Stimulated activated CD8-positive, alpha-beta memory T cell treated with anti-CD3 and anti-CD28 coated beads, Interleukin-7, amount 100 ng/mL, for 24 hours (primary cell): ENCODE results near the gene LRRC7.

Experiments
- DNase-seq: peaks from one replicate; pipeline ENCODE4 v3.0.0-alpha.2; 2020; ENCODE audit warnings: low read depth

LRRC7 gene

DNA sequence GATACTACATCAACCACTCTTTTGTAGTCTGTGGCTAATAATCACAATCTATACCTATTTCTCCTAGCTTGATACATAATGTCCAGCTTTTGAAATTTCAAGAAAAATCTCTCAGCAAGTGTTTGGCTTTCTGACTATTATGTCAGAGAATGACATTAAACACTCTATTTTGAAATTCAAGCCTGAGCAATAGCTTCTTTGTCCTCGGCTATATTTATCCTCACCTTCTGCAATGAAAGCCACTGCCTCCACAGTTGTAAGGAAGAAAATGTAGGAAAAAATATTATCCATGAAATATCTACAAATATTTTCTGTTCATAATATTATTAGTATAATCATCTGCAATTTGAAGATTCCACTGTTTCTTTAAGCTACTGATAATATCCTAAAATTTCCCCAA lies 22.1 kb downstream of the LRRC7 start:
- DNase-seq = no peak

GRCh38 chr1:69592341-69592740 lies 24.6 kb downstream of the LRRC7 start:
- DNase-seq = no peak

- DNase-seq = no peak
Observed at GRCh38 chr1:69595486-69595885, 27.8 kb downstream of the LRRC7 start.

DNA sequence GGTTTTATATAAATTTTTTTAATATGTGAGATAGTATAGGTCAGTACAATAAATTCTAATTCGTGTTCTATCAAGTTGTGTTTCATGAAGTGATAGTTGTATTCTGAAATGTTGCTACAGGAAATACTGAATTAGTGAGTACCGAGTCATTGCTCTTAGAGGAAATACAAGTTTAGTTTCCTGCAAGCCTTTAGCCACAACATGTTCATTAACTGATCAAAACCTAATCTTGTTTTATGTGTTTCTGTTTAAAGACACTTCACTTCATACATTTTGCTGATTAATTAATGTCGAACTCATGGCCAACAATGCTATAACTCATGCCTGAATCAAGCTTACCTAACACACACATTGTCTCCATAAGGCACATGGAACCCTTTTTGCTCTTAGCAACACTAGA lies 43.6 kb downstream of the LRRC7 start:
- DNase-seq = no peak

DNA sequence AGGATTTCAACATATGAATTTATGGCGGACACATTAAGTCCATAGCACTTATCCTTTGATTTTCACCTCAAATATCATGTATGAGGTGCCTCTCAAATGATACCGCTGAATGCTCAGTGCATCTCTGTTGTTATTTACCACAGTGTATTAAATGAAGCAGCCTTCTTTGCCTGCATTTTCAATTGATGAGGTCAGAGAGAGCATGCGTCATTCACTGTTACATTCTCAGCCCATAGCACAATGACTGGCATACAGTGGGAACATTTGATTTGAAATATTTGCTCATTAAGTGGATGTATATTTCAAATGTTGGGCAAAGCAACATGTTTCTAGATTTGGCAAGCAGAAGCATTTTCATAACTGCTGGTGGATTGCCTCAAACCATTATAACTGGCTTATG lies 45.7 kb downstream of the LRRC7 start:
- DNase-seq = no peak

DNA sequence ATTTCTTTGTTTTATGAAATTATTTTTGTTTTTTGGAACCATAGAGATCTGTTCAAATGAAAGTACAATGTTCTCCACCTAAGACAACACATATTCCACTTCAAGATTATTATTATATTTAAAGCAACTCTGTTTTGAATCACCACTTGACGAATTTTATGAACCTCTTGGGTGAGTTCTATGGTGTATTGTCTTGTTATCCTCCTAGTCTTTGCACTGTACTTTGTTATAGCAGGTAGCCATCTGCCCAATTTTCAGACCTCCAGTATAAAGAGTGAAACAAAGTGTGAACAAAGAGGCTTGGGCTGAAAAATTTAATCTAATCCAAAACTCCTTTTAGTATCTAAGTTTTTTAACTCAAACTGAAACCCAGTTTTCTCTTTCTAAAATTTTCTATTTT lies 71.0 kb downstream of the LRRC7 start:
- DNase-seq = no peak

DNA sequence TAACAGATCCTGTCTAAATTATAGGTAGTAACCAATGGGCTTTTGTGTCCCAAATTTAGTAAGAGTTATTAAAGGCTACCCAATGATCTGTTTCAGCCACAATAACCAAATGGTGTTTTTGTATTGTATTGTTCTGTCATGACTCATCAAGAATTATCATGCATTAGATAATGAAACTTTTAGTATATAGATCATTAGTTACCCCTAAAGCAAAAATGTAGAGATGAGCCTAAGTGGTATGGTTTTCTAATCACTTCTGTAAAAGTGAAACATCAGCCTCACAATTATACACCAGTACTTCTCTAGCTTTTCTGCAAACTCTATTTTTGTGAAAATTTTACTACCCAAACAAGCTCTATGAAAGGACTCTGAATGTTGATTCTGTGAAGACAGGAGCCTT lies 71.4 kb downstream of the LRRC7 start:
- no peak for DNase-seq

DNA sequence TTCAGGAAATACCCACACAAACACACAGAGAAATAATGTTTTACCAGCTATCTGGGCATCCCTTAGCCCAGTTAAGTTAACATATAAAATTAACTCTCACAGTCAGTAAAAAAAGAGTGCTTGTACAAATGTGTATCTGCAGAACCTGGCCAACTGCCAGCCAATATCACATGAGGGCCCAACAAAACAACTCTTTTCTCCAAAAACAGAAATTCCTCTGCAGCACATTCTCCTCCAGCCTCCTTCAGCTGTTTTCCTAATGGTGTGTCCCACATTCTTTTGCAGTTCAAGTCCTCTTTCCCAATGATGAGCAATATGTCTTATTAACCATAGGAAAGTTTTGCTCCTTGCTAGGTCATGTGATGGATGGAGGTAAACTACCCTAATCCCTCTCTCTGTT lies 75.5 kb downstream of the LRRC7 start:
- DNase-seq = no peak

DNA sequence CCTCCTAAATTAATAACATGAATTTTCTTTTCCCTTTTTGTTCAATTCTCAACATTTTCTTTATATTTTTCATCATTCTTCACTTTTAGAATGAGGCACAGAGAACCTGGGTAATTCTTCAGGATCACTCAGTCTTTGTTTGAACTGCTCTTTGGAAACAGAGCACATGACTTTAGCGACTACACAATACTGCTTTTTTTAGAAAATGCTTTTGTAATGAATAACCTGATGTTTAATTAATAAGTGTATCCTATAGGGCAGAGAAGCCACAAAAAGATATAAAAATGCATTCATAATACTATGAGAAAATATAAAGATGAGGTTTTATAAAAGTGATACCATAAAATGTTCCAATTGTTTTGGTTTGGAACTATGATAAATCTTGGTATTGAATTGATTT lies 77.8 kb downstream of the LRRC7 start:
- DNase-seq = no peak

DNA sequence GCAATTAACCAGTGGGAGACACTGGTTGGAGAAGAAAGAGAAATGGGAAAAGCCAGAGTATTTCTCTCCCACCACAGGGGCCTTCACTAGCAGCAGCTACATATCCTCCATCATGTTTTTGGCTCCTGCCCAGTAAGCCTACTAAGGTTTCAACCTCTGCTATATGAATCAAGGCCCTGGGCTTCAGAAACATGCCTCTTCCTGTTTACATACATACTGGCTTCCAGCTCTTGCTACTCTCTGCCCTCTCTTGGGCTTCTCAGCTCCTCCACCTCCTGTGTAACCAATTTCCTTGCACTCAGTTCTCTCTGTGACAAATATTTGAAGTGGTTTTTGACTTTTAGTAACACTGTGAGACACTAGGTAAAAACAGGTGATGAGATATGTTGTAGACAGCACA lies 80.8 kb downstream of the LRRC7 start:
- DNase-seq = no peak

- no peak for DNase-seq
Observed at GRCh38 chr1:69649383-69649990, 81.8 kb downstream of the LRRC7 start.

- DNase-seq = no peak
Observed at GRCh38 chr1:69650779-69651178, 83.1 kb downstream of the LRRC7 start.

- no peak for DNase-seq
Observed at GRCh38 chr1:69651656-69652055, 83.9 kb downstream of the LRRC7 start.

GRCh38 chr1:69657971-69658370 lies 90.2 kb downstream of the LRRC7 start:
- no peak for DNase-seq

DNA sequence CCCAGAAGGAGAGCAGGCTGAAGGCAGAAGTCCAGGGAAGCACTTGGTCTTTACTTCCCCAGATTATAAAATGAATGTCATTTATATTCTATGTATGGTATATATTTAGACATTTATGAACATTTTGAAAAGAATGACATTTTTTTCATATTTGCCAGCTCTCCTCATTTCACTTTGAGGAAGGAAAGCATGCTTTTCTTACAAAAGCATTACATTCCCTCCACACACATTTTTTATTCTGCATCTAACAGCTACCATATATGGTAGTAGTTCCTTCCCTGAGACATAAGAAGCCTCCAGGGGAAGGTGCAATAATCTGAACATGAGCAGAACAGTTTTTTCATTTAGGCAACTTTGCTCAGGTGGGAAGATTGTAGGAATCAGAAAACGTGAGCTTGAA lies 94.0 kb downstream of the LRRC7 start:
- no peak for DNase-seq

- no peak for DNase-seq
Observed at GRCh38 chr1:69662321-69662720, 94.6 kb downstream of the LRRC7 start.

DNA sequence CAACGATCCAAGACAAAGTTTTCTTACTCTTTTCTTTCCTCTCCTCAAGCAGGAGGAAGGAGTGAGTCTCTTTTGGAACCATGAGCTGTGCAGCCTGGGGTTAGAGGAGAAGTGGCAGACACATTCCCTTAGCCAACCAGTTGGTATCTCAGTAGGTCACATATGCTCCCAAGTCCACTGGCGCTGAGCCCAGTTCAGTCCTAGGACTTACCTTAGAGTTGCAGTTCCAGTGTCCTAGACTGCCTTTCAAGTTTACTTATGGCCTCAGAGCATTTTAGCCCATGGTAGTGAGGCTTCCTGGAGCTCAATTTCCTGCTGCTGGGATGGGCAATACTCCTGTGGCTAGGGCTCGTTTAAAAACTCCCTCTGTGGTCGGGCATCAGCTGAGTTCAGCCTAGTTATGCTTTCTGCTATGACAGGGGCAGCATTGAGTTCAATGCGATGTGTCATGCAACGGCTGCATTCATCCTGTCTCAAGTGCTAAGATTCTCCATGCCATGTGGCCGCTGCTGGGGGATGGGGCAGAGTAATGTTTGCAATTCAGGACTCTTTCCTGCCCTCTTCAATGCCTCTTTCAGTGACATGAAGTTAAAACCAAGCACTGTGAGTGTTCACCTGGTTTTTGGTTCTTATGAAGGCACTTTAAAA lies 103.8 kb downstream of the LRRC7 start:
- no peak for DNase-seq

GRCh38 chr1:69673321-69673720 lies 105.6 kb downstream of the LRRC7 start:
- no peak for DNase-seq

GRCh38 chr1:69679965-69680364 lies 112.2 kb downstream of the LRRC7 start:
- no peak for DNase-seq

DNA sequence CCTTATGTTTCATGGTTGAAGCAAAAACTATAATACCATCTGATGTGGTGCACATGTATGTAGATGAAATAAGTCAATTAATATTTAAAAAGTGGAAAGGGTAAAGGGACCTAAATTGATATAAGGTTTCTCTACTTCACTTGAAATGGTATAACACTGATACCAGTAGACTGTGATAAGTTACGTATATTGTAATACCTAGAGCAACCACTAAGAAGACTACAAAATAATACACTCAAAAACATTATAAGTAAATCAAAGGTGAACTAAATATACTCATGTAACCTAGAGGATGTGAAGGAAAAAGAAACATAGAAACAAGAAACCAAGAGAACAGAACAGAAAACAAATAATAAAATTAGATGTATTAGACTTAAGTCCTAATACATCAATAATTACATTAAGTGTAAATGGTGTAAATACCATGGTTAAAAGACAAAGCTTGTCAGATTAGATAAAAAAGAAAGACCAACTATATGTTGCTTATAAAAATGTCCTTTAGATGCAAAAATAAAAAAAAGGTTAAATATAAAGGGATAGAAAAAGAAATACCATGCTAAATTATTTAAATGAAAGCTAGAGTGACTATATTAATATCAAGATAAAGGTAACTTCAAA lies 118.8 kb downstream of the LRRC7 start:
- DNase-seq = no peak

DNA sequence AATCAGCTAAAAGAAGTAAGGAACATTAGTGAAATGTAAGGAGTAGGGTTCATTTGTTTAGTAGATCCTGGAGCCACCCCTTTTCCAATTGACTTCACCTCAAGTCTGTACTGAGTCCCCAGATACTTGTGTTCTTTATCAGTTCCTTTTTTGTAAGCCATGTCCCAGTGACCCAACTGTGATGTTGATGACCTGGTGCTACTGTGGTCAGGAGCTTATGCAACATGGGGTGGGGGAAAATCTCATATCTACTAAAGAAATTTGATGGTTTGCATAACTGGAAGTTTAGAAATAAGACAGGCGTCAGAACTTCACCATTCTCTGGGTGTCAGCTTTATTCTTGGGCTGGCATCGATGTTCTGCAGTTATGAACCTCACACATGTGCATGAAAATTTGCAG lies 120.5 kb downstream of the LRRC7 start:
- DNase-seq = no peak

- no peak for DNase-seq
Observed at GRCh38 chr1:69691179-69691578, 123.5 kb downstream of the LRRC7 start.

DNA sequence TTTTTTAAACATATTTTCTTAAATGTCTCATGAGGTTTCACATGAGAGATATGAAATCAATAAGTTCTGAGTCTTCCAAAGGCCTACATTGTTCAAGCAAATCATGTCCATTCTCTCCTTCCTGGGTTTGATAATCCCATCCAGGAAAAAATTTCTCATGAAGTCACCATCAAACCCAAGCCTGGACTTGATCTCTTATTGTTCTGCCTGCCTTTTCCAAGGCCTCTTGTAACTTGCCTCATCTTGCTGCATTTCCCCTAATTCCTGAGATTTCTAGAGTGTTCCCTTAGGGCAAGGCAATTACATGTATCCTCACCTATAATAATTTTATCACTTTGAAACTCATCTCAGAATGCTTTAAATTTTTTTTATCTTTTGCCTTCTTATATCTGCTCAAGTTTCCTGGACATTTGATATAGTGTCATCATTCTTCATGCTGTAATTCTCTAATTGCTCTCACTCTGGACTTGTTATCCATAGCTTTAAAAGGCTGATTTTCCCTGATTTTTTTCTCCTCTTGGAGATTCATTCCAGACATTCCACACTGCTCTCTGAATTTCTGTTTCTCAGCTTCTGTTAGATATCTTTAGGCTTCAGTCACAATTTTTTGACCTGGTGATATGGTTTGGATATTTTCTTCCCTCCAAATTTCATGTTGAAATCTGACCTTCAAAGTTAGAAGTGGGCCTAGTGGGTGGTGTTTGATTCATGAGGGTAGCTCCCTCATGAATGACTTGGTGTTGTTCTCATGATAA lies 126.4 kb downstream of the LRRC7 start:
- no peak for DNase-seq
